Smooth muscle cell of the pulmonary artery (primary cell): ENCODE results near the gene FBXL3. TPM values are rescaled to one million over a fixed set of nuclear protein-coding genes. Genes with fewer than 3 reads are reported as not detected.

Experiments used
- total RNA-seq: library from RNA; depleted of rRNA; stranded (reverse); fragments of >200 nt; gene quantifications from 2 replicates; pipeline ENCODE4 v1.2.3, GENCODE V29; 2014

Gene FBXL3
- total RNA-seq, result 45.6 and 64.3 TPM in 2 replicates

GRCh38 chr13:77026861-77027621, at the start of gene FBXL3:
Gene FBXL3 (minus strand): TSS chr13:77027159. CDS start chr13:77021860, 5,299 bp downstream.

GRCh38 chr13:76991796-76992547, 35.0 kb downstream of the FBXL3 start, which contains the start of gene CLN5:
Gene CLN5 (plus strand): TSS chr13:76992081. CDS start chr13:76992099, 18 bp downstream.

Other genes with a start within 250 kb of the FBXL3 start
- 46.5 and 47.1 TPM in 2 replicates for gene KCTD12, start 140.8 kb downstream of the FBXL3 start, total RNA-seq
- gene ACOD1, start 78.6 kb downstream of the FBXL3 start, total RNA-seq, result not detected in 2 replicates
- gene CLN5, start 35.1 kb downstream of the FBXL3 start, total RNA-seq, result 46.7 and 48.3 TPM in 2 replicates